Fibroblast of lung (primary cell): ENCODE results near the gene TMEM138. TPM values are rescaled to one million over a fixed set of nuclear protein-coding genes. Genes with fewer than 3 reads are reported as not detected.

ENCODE experiments used
- DNase-seq, 2 donors: peaks; one replicate each; pipeline versions ENCODE4 v3.0.0 to v3.0.0-alpha.2; 2010; ENCODE audit warnings: low read depth in 2 of 2
- H2AFZ ChIP-seq: 2 replicates; pipeline ENCODE4 v1.5.1; 2012; ENCODE audit warnings: low read length, control low read depth, inconsistent platforms
- H3K27ac ChIP-seq: 2 replicates; pipeline ENCODE4 v1.5.1; 2011; ENCODE audit warnings: low read length, control low read depth; ENCODE audit not compliant: insufficient read depth
- H3K27me3 ChIP-seq: 2 replicates; pipeline ENCODE4 v1.5.1; 2011; ENCODE audit warnings: mild to moderate bottlenecking, low read length; ENCODE audit not compliant: control insufficient read depth, insufficient read depth
- H3K36me3 ChIP-seq: 2 replicates; pipeline ENCODE4 v1.5.1; 2011; ENCODE audit warnings: low read length; ENCODE audit not compliant: control insufficient read depth, insufficient read depth
- H3K4me1 ChIP-seq: 2 replicates; pipeline ENCODE4 v1.5.1; 2011; ENCODE audit warnings: low read length; ENCODE audit not compliant: control insufficient read depth, insufficient read depth; ENCODE audit errors: extremely low read depth
- H3K4me2 ChIP-seq: 2 replicates; pipeline ENCODE4 v1.5.1; 2011; ENCODE audit warnings: low read length, control low read depth; ENCODE audit not compliant: insufficient read depth; ENCODE audit errors: extremely low read depth
- H3K4me3 ChIP-seq, 4 experiments: fragments of 200-600 bp in 1 of 4; sonication (generic) in 1 of 4; replicated peaks in 1 of 4; 2 replicates each; pipeline ENCODE4 v1.5.1; 2011 to 2016; ENCODE audit warnings: low read length in 4 of 4, low read depth in 3 of 4, mild to moderate bottlenecking in 3 of 4, control low read depth in 2 of 4, inconsistent platforms in 1 of 4, mixed read lengths in 1 of 4; ENCODE audit not compliant: insufficient read depth in 1 of 4; ENCODE audit errors: control extremely low read depth in 1 of 4
- H3K79me2 ChIP-seq: 2 replicates; pipeline ENCODE4 v1.5.1; 2012; ENCODE audit warnings: mild to moderate bottlenecking, low read length, inconsistent platforms; ENCODE audit not compliant: control insufficient read depth, insufficient read depth
- H3K9ac ChIP-seq: 2 replicates; pipeline ENCODE4 v1.5.1; 2011; ENCODE audit warnings: mild to moderate bottlenecking, low read length, control low read depth; ENCODE audit not compliant: insufficient read depth
- H3K9me3 ChIP-seq: 2 replicates; pipeline ENCODE4 v1.5.1; 2012; ENCODE audit warnings: low read depth, low read length; ENCODE audit not compliant: control insufficient read depth, insufficient read depth
- H4K20me1 ChIP-seq: 2 replicates; pipeline ENCODE4 v1.5.1; 2011; ENCODE audit warnings: low read length; ENCODE audit not compliant: control insufficient read depth, insufficient read depth; ENCODE audit errors: extremely low read depth
- EZH2 ChIP-seq: IDR thresholded peaks from 2 replicates; pipeline ENCODE4 v1.5.1; 2012; ENCODE audit warnings: low read length, control low read depth, mild to moderate bottlenecking; ENCODE audit errors: missing control alignments
- polyA plus RNA-seq, 2 donors: library from polyadenylated mRNA; depleted of rRNA in 1 of 2; stranded (reverse) in 1 of 2; unstranded in 1 of 2; fragments of >200 nt; gene quantifications; 2 replicates each; pipeline ENCODE4 v1.2.1, GENCODE V29; 2011 to 2012; ENCODE audit warnings: missing spikeins in 1 of 2
- total RNA-seq: library from RNA; depleted of rRNA; stranded (reverse); fragments of >200 nt; gene quantifications from 2 replicates; pipeline ENCODE4 v1.2.1, GENCODE V29; 2014
- TF ChIP-seq, protein P1 (sequence below), 2 donors: IDR thresholded peaks in 1 of 2; conservative IDR thresholded peaks in 1 of 2; 1 replicate in 1 of 2; 2 replicates in 1 of 2; pipeline ENCODE4 v1.5.1; 2011 to 2012; ENCODE audit warnings: low read length in 2 of 2, control low read depth in 1 of 2, inconsistent platforms in 1 of 2, low read depth in 1 of 2, mild to moderate bottlenecking in 1 of 2

TMEM138 gene
- total and polyA plus RNA-seq, 2 donors (not counting 1 experiment from before 2014, with no cell fraction given), result 30.2 to 95.9 TPM

DNA sequence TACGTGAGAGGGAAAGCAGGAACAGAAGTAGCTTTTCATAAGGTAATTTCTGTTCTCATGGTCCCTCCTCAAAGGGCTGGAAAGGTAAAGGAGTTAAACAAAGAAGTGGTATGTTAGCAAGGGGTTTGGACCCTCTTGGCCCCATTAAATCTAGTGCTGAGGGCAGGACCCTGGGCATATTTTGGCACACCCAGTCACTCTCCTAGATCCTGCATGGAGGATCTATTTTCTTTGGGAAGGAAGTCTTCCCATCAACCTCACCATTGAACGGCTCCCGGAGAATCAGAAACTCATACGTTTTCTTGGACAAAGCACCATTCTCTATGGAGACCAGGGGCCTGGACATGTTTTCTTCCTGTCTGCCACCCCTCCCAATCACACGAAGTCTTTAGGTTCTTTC lies 41.9 kb downstream of the TMEM138 start:
- Histone ChIP-seq H3K4me2 (no peak overlapping the region), H3K36me3 (peaks cover 25% of the 10 kb centered on the region), H2AFZ (no peak overlapping the region), H3K79me2 (no peaks in the 10 kb centered on the region), H3K27me3 (no peaks in the 10 kb centered on the region), H3K4me3 (no peak overlapping the region), H3K9me3 (no peaks in the 10 kb centered on the region), H4K20me1 (no peaks in the 10 kb centered on the region), H3K27ac (no peak overlapping the region), H3K4me1 (no peaks in the 10 kb centered on the region), H3K9ac (no peak overlapping the region)
- DNase-seq, result no peak
- TF ChIP-seq, protein P1, sequence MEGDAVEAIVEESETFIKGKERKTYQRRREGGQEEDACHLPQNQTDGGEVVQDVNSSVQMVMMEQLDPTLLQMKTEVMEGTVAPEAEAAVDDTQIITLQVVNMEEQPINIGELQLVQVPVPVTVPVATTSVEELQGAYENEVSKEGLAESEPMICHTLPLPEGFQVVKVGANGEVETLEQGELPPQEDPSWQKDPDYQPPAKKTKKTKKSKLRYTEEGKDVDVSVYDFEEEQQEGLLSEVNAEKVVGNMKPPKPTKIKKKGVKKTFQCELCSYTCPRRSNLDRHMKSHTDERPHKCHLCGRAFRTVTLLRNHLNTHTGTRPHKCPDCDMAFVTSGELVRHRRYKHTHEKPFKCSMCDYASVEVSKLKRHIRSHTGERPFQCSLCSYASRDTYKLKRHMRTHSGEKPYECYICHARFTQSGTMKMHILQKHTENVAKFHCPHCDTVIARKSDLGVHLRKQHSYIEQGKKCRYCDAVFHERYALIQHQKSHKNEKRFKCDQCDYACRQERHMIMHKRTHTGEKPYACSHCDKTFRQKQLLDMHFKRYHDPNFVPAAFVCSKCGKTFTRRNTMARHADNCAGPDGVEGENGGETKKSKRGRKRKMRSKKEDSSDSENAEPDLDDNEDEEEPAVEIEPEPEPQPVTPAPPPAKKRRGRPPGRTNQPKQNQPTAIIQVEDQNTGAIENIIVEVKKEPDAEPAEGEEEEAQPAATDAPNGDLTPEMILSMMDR (conservative IDR thresholded peaks at IDR 0.05 in 1 of 2, IDR thresholded peaks at IDR 0.05 in 1 of 2; ENCODE audit: low read depth in 1 of 2, low read length in 2 of 2), result no peak
- TF ChIP-seq EZH2, result no peak

DNA sequence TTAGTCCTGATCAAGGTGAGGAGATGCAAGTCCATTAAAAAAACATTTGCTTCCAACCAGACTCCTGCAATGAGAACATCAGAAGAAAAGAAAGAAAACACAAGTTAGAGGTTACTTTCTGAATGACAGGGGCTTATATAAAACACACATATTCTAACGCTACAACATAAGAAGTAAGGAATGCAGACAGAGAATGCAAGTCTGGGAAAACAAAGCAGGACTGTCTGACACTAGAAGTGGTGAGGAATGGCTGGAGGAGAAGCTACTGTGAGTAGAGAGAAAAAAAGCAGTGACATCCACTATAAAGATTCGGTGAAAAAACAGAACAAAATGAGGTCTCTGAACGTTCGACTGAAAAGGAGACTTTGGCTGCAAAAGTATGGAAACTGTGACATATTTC lies 42.5 kb downstream of the TMEM138 start:
- H4K20me1 ChIP-seq, result no peaks in the 10 kb centered on the region
- no peak overlapping the region for H2AFZ ChIP-seq
- DNase-seq, result peak in 1 of 2 donors; percentile 59
- no peaks in the 10 kb centered on the region for H3K27me3 ChIP-seq
- H3K9me3 ChIP-seq, result no peaks in the 10 kb centered on the region
- H3K79me2 ChIP-seq, result no peaks in the 10 kb centered on the region
- no peak overlapping the region for H3K9ac ChIP-seq
- no peak overlapping the region for H3K4me2 ChIP-seq
- TF ChIP-seq EZH2, result no peak
- TF ChIP-seq, protein P1 (conservative IDR thresholded peaks at IDR 0.05 in 1 of 2, IDR thresholded peaks at IDR 0.05 in 1 of 2; ENCODE audit: low read depth in 1 of 2, low read length in 2 of 2), result no peak
- H3K4me1 ChIP-seq, result no peaks in the 10 kb centered on the region
- no peak overlapping the region for H3K27ac ChIP-seq
- H3K4me3 ChIP-seq, result no peak overlapping the region
- H3K36me3 ChIP-seq, result peaks cover 25% of the 10 kb centered on the region

- Histone ChIP-seq H3K9me3 (no peaks in the 10 kb centered on the region), H3K4me2 (no peak overlapping the region), H3K36me3 (peaks cover 25% of the 10 kb centered on the region), H3K27me3 (no peaks in the 10 kb centered on the region), H3K4me1 (no peaks in the 10 kb centered on the region), H3K9ac (no peak overlapping the region), H4K20me1 (no peaks in the 10 kb centered on the region), H3K27ac (no peak overlapping the region), H2AFZ (no peak overlapping the region), H3K79me2 (no peaks in the 10 kb centered on the region), H3K4me3 (no peak overlapping the region)
- no peak for DNase-seq
- TF ChIP-seq, protein P1 (conservative IDR thresholded peaks at IDR 0.05 in 1 of 2, IDR thresholded peaks at IDR 0.05 in 1 of 2; ENCODE audit: low read depth in 1 of 2, low read length in 2 of 2), result no peak
- no peak for TF ChIP-seq EZH2
Observed at GRCh38 chr11:61406067-61406466, 43.9 kb downstream of the TMEM138 start.
